OCI-LY1 (cell line): ENCODE data around the gene MDFIC.

Source experiments
- H2AFZ ChIP-seq: fragments of 200-600 bp; sonication (generic), shearing (Covaris generic); 2 replicates; pipeline ENCODE4 v1.6.0; 2014; ENCODE audit warnings: antibody characterized with exemption, mild to moderate bottlenecking, low read length
- H3F3A ChIP-seq: fragments of 200-600 bp; sonication (generic), shearing (Covaris generic); 2 replicates; pipeline ENCODE4 v1.6.0; 2014; ENCODE audit warnings: mild to moderate bottlenecking, antibody characterized with exemption, low read length, moderate library complexity; ENCODE audit not compliant: insufficient read depth
- H3K27ac ChIP-seq: fragments of 200-600 bp; sonication (generic); 2 replicates; pipeline ENCODE4 v1.5.1; 2014; ENCODE audit warnings: low read length, mixed run types, mild to moderate bottlenecking, low read depth; ENCODE audit not compliant: poor library complexity, severe bottlenecking
- H3K27me3 ChIP-seq: fragments of 200-600 bp; sonication (generic); 2 replicates; pipeline ENCODE4 v1.6.0; 2014; ENCODE audit warnings: antibody characterized with exemption, mild to moderate bottlenecking, low read length, moderate library complexity; ENCODE audit not compliant: insufficient read depth
- H3K36me3 ChIP-seq: fragments of 200-600 bp; sonication (generic); 2 replicates; pipeline ENCODE4 v1.6.1; 2014; ENCODE audit warnings: mild to moderate bottlenecking, antibody characterized with exemption, low read length, moderate library complexity, mixed read lengths; ENCODE audit not compliant: insufficient read depth
- H3K4me1 ChIP-seq: fragments of 200-600 bp; sonication (generic); 2 replicates; pipeline ENCODE4 v1.5.1; 2014; ENCODE audit warnings: mild to moderate bottlenecking, low read length, moderate library complexity; ENCODE audit not compliant: insufficient read depth, severe bottlenecking
- H3K4me2 ChIP-seq: fragments of 200-600 bp; sonication (generic), shearing (Covaris generic); 2 replicates; pipeline ENCODE4 v1.6.1; 2014; ENCODE audit warnings: low read length
- H3K4me3 ChIP-seq: fragments of 200-600 bp; sonication (generic); 2 replicates; pipeline ENCODE4 v1.5.1; 2014; ENCODE audit warnings: low read length, low read depth, mild to moderate bottlenecking, mixed read lengths; ENCODE audit not compliant: poor library complexity, severe bottlenecking
- H3K79me2 ChIP-seq: fragments of 200-600 bp; shearing (Covaris generic); 2 replicates; pipeline ENCODE4 v1.6.1; 2016; ENCODE audit warnings: mixed run types, low read length, mixed read lengths; ENCODE audit not compliant: insufficient read depth
- H3K9ac ChIP-seq: fragments of 200-600 bp; sonication (generic), shearing (Covaris generic); 2 replicates; pipeline ENCODE4 v1.6.1; 2014; ENCODE audit warnings: mild to moderate bottlenecking, low read length, mixed read lengths
- H3K9me2 ChIP-seq: fragments of 200-600 bp; sonication (generic), shearing (Covaris generic); 2 replicates; pipeline ENCODE4 v1.6.1; 2014; ENCODE audit warnings: low read depth, mild to moderate bottlenecking, low read length, mixed read lengths
- H3K9me3 ChIP-seq: fragments of 200-600 bp; shearing (Covaris generic); 2 replicates; pipeline ENCODE4 v1.6.1; 2014; ENCODE audit warnings: low read length, mixed read lengths
- H4K20me1 ChIP-seq: fragments of 200-600 bp; sonication (generic), shearing (Covaris generic); 2 replicates; pipeline ENCODE4 v1.6.0; 2016; ENCODE audit warnings: mild to moderate bottlenecking, low read length; ENCODE audit not compliant: insufficient read depth
- CTCF ChIP-seq: fragments of 200-600 bp; sonication (generic), shearing (Covaris generic); IDR thresholded peaks from 2 replicates; pipeline ENCODE4 v1.5.1; 2017; ENCODE audit warnings: mild to moderate bottlenecking, antibody characterized with exemption, low read length, moderate library complexity, mixed read lengths
- EZH2 ChIP-seq: fragments of 200-600 bp; sonication (generic), shearing (Covaris generic); IDR thresholded peaks from 2 replicates; pipeline ENCODE4 v1.8.0; 2017; ENCODE audit warnings: borderline replicate concordance, mixed run types, mild to moderate bottlenecking, antibody characterized with exemption, low read length, moderate library complexity, mixed read lengths

The MDFIC gene

GRCh38 chr7:115040495-115040894 lies 118.6 kb downstream of the MDFIC start:
- Histone ChIP-seq H2AFZ (no peak overlapping the region), H3K27me3 (no peaks in the 10 kb centered on the region), H3K9me2 (no peaks in the 10 kb centered on the region), H3K36me3 (no peaks in the 10 kb centered on the region), H3K79me2 (no peaks in the 10 kb centered on the region), H3K4me2 (no peak overlapping the region), H3K9ac (no peak overlapping the region), H3K27ac (no peak overlapping the region), H3K4me1 (no peaks in the 10 kb centered on the region), H4K20me1 (no peaks in the 10 kb centered on the region; the same call in 1 of the 2 replicates), H3K9me3 (no peaks in the 10 kb centered on the region), H3F3A (no peaks in the 10 kb centered on the region), H3K4me3 (no peak overlapping the region)
- TF ChIP-seq EZH2, result no peak
- TF ChIP-seq CTCF, result no peak

- TF ChIP-seq CTCF, result no peak
- no peaks in the 10 kb centered on the region for H3K27me3 ChIP-seq
- H3K9me3 ChIP-seq, result no peaks in the 10 kb centered on the region
Observed at GRCh38 chr7:115042596-115042995, 120.7 kb downstream of the MDFIC start.

GRCh38 chr7:115043605-115044004 lies 121.7 kb downstream of the MDFIC start:
- H3K4me3 ChIP-seq, result no peak overlapping the region
- H3K9me2 ChIP-seq, result no peaks in the 10 kb centered on the region
- no peak overlapping the region for H3K9ac ChIP-seq
- no peak overlapping the region for H3K27ac ChIP-seq
- no peaks in the 10 kb centered on the region for H3F3A ChIP-seq
- TF ChIP-seq CTCF, result no peak
- no peak for TF ChIP-seq EZH2
- H2AFZ ChIP-seq, result no peak overlapping the region
- no peaks in the 10 kb centered on the region for H3K79me2 ChIP-seq
- no peaks in the 10 kb centered on the region for H3K4me1 ChIP-seq
- no peaks in the 10 kb centered on the region for H3K9me3 ChIP-seq
- no peaks in the 10 kb centered on the region for H3K36me3 ChIP-seq
- H4K20me1 ChIP-seq, result no peaks in the 10 kb centered on the region
- H3K27me3 ChIP-seq, result no peaks in the 10 kb centered on the region
- no peak overlapping the region for H3K4me2 ChIP-seq

More at GRCh38 chr7:115042596-115042995, 120.7 kb downstream of the MDFIC start:
- H3K36me3 ChIP-seq, result no peaks in the 10 kb centered on the region
- H3K4me3 ChIP-seq, result no peak overlapping the region
- H3K4me2 ChIP-seq, result no peak overlapping the region
- no peak overlapping the region for H3K27ac ChIP-seq
- H3K4me1 ChIP-seq, result no peaks in the 10 kb centered on the region
- H4K20me1 ChIP-seq, result no peaks in the 10 kb centered on the region
- no peaks in the 10 kb centered on the region for H3K79me2 ChIP-seq
- H3K9me2 ChIP-seq, result no peaks in the 10 kb centered on the region
- H3F3A ChIP-seq, result no peaks in the 10 kb centered on the region
- H3K9ac ChIP-seq, result no peak overlapping the region
- no peak overlapping the region for H2AFZ ChIP-seq
